Osteoblast (primary cell): ENCODE results near the gene TJP2. TPM values are rescaled to one million over a fixed set of nuclear protein-coding genes. Genes with fewer than 3 reads are reported as not detected.
"Not testable (repeated sequence)": the region's sequence is repeated elsewhere in the genome, so short reads cannot be mapped to it uniquely, and the experiment has no call there.

Source experiments
- DNase-seq: peaks from one replicate; pipeline ENCODE4 v3.0.0; 2011; ENCODE audit warnings: low spot score, mixed read lengths; ENCODE audit not compliant: insufficient read length; ENCODE audit errors: missing footprints
- H2AFZ ChIP-seq: 2 replicates; pipeline ENCODE4 v1.6.0; 2011; ENCODE audit warnings: mild to moderate bottlenecking, low read length
- H3K27ac ChIP-seq: 2 replicates; pipeline ENCODE4 v1.5.1; 2011; ENCODE audit warnings: mild to moderate bottlenecking, low read depth, low read length, moderate library complexity
- H3K27me3 ChIP-seq: 2 replicates; pipeline ENCODE4 v1.6.0; 2012; ENCODE audit warnings: mild to moderate bottlenecking, control low read depth, inconsistent platforms, low read length, moderate library complexity; ENCODE audit not compliant: insufficient read depth
- H3K36me3 ChIP-seq: 2 replicates; pipeline ENCODE4 v1.5.1; 2011; ENCODE audit warnings: mild to moderate bottlenecking, low read length, control low read depth, moderate library complexity; ENCODE audit not compliant: insufficient read depth
- H3K4me1 ChIP-seq: 2 replicates; pipeline ENCODE4 v1.5.1; 2011; ENCODE audit warnings: mild to moderate bottlenecking, low read length, control low read depth, moderate library complexity; ENCODE audit not compliant: insufficient read depth
- H3K4me2 ChIP-seq: 2 replicates; pipeline ENCODE4 v1.6.0; 2011; ENCODE audit warnings: mild to moderate bottlenecking, low read length; ENCODE audit not compliant: insufficient read depth
- H3K4me3 ChIP-seq: fragments of 200-600 bp; sonication (generic); 3 replicates; pipeline ENCODE4 v1.5.1; 2012; ENCODE audit warnings: mild to moderate bottlenecking, low read length, inconsistent platforms; ENCODE audit not compliant: insufficient read depth
- H3K79me2 ChIP-seq: 2 replicates; pipeline ENCODE4 v1.6.0; 2012; ENCODE audit warnings: mild to moderate bottlenecking, low read length, control low read depth, inconsistent platforms; ENCODE audit not compliant: insufficient read depth
- H3K9me3 ChIP-seq: 2 replicates; pipeline ENCODE4 v1.5.1; 2011; ENCODE audit warnings: low read depth, low read length, control low read depth
- H4K20me1 ChIP-seq: 2 replicates; pipeline ENCODE4 v1.6.0; 2012; ENCODE audit warnings: mild to moderate bottlenecking, low read length, control low read depth; ENCODE audit not compliant: insufficient read depth
- CTCF ChIP-seq: IDR thresholded peaks from 2 replicates; pipeline ENCODE4 v1.5.1; 2011; ENCODE audit warnings: mild to moderate bottlenecking, low read depth, low read length, moderate library complexity; ENCODE audit errors: extremely low read depth
- total RNA-seq: library from RNA; depleted of rRNA; stranded (reverse); fragments of >200 nt; gene quantifications from 2 replicates; pipeline ENCODE4 v1.2.3, GENCODE V29; 2012

The TJP2 gene
- total RNA-seq, 1 donor = 28.6 TPM

- Histone ChIP-seq H3K79me2 (no peaks in the 10 kb centered on the region), H3K36me3 (no peaks in the 10 kb centered on the region), H3K4me2 (no peak overlapping the region), H3K9me3 (no peaks in the 10 kb centered on the region), H4K20me1 (no peaks in the 10 kb centered on the region), H3K4me1 (no peaks in the 10 kb centered on the region), H3K4me3 (no peak overlapping the region), H3K27me3 (peaks cover 19% of the 10 kb centered on the region), H3K27ac (no peak overlapping the region), H2AFZ (no peak overlapping the region)
- DNase-seq = no peak
- TF ChIP-seq CTCF = no peak
These were observed 123.4 kb downstream of the TJP2 start for GRCh38 chr9:69297300-69297980.

DNA sequence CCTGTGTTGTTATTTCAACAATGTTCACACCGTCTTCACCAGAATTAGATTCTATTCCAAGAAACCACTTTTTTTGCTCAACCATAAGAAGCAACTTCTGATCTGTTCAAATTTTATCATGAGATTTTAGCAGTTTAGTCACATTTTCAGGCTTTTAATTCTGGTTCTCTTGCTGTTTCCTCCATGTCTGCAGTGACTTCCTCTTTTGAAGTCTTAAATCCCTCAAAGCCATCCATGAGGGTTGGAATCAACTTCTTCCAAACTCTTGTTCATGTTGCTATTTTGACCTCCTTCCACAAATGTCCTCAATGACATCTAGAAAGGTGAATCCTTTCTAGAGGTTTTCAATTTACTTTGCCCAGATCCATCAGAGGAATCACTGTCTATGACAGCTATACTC lies 125.2 kb downstream of the TJP2 start:
- Histone ChIP-seq H3K27ac (no peak overlapping the region), H3K9me3 (no peaks in the 10 kb centered on the region), H3K27me3 (peaks cover 19% of the 10 kb centered on the region), H3K4me2 (no peak overlapping the region), H3K79me2 (no peaks in the 10 kb centered on the region), H3K36me3 (no peaks in the 10 kb centered on the region), H3K4me1 (no peaks in the 10 kb centered on the region), H2AFZ (no peak overlapping the region), H4K20me1 (no peaks in the 10 kb centered on the region), H3K4me3 (no peak overlapping the region)
- no peak for DNase-seq
- TF ChIP-seq CTCF = no peak

- Histone ChIP-seq H4K20me1 (no peaks in the 10 kb centered on the region), H3K27me3 (peaks cover 18% of the 10 kb centered on the region), H3K27ac (no peak overlapping the region), H2AFZ (no peak overlapping the region), H3K79me2 (no peaks in the 10 kb centered on the region), H3K36me3 (no peaks in the 10 kb centered on the region), H3K9me3 (no peaks in the 10 kb centered on the region), H3K4me1 (no peaks in the 10 kb centered on the region), H3K4me2 (no peak overlapping the region), H3K4me3 (no peak overlapping the region)
- DNase-seq = no peak
- TF ChIP-seq CTCF = no peak
These were observed 125.7 kb downstream of the TJP2 start for GRCh38 chr9:69299826-69300225.

- Histone ChIP-seq H4K20me1 (no peaks in the 10 kb centered on the region), H2AFZ (no peak overlapping the region), H3K9me3 (no peaks in the 10 kb centered on the region), H3K36me3 (no peaks in the 10 kb centered on the region), H3K27ac (no peak overlapping the region), H3K27me3 (peaks cover 14% of the 10 kb centered on the region), H3K4me3 (no peak overlapping the region), H3K4me1 (peaks cover 3% of the 10 kb centered on the region), H3K4me2 (no peak overlapping the region), H3K79me2 (no peaks in the 10 kb centered on the region)
- no peak for DNase-seq
- TF ChIP-seq CTCF = no peak
These were observed 129.3 kb downstream of the TJP2 start for GRCh38 chr9:69303331-69303730.

DNA sequence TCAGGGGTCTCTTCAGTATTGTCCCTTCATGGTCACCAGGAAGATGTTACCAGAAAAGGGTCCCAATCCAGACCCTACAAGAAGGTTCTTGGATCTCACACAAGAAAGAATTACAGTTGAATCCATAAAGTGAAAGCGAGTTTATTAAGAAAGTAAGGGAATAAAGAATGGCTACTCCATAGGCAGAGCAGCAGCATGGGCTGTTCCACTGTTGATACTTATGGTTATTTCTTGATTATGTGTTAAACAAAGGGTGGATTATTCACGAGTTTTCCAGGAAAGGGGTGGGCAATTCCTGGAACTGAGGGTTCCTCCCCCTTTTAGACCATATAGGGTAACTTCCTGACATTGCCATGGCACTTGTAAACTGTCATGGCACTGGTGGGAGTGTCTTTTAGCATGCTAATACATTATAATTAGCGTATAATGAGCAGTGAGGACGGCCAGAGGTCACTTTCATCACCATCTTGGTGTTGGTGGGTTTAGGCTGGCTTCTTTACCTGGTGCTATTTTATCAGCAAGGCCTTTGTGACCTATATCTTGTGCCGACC lies 132.9 kb downstream of the TJP2 start:
- H3K36me3 ChIP-seq, H3K9me3 ChIP-seq, H3K27ac ChIP-seq, H2AFZ ChIP-seq, H3K4me1 ChIP-seq, H3K4me2 ChIP-seq, H3K79me2 ChIP-seq, H3K27me3 ChIP-seq, H3K4me3 ChIP-seq, DNase-seq, H4K20me1 ChIP-seq: not testable (repeated sequence)
